ENCODE results near the gene SDHA.

SDHA gene

GRCh38 chr5:217494-218456, at the start of gene SDHA, which contains the start of gene CCDC127:
SDHA (plus strand) TSS chr5:218320; CDS start chr5:218356, 36 bp downstream.
CCDC127 (minus strand) TSS chr5:218153; CDS start chr5:216849, 1,304 bp downstream.
- peak; percentile 99 for DNase-seq

GRCh38 chr5:169071-169727, 48.9 kb upstream of the SDHA start:
- DNase-seq: no peak

- no peak for DNase-seq
Observed at GRCh38 chr5:169728-170094, 48.4 kb upstream of the SDHA start.

GRCh38 chr5:170971-171800, 46.9 kb upstream of the SDHA start:
- no peak for DNase-seq

- DNase-seq: no peak
Observed at GRCh38 chr5:171801-172331, 46.3 kb upstream of the SDHA start.

GRCh38 chr5:172421-172820, 45.7 kb upstream of the SDHA start:
- no peak for DNase-seq

GRCh38 chr5:172841-173251, 45.3 kb upstream of the SDHA start:
- DNase-seq: no peak

- no peak for DNase-seq
Observed at GRCh38 chr5:173392-174290, 44.5 kb upstream of the SDHA start.

GRCh38 chr5:174291-174600, 43.9 kb upstream of the SDHA start:
- no peak for DNase-seq

GRCh38 chr5:174876-175465, 43.1 kb upstream of the SDHA start:
- no peak for DNase-seq

- no peak for DNase-seq
Observed at GRCh38 chr5:176296-176823, 41.8 kb upstream of the SDHA start.

GRCh38 chr5:178110-178509, 40.0 kb upstream of the SDHA start:
- DNase-seq: no peak

- no peak for DNase-seq
Observed at GRCh38 chr5:179401-179800, 38.7 kb upstream of the SDHA start.

GRCh38 chr5:180286-180918, 37.7 kb upstream of the SDHA start:
- DNase-seq: no peak

- DNase-seq: no peak
Observed at GRCh38 chr5:181160-181559, 37.0 kb upstream of the SDHA start.

- no peak for DNase-seq
Observed at GRCh38 chr5:181566-181965, 36.6 kb upstream of the SDHA start.

GRCh38 chr5:182126-182525, 36.0 kb upstream of the SDHA start:
- DNase-seq: no peak

GRCh38 chr5:184471-184870, 33.6 kb upstream of the SDHA start:
- DNase-seq: no peak

- DNase-seq: no peak
Observed at GRCh38 chr5:185095-186070, 32.7 kb upstream of the SDHA start.

Data from stimulated activated CD4-positive, alpha-beta T cell treated with anti-CD3 and anti-CD28 coated beads, Interleukin-15, amount 100 ng/mL, for 24 hours (primary cell).